ENCODE data around the gene PPM1M.

Gene PPM1M

DNA sequence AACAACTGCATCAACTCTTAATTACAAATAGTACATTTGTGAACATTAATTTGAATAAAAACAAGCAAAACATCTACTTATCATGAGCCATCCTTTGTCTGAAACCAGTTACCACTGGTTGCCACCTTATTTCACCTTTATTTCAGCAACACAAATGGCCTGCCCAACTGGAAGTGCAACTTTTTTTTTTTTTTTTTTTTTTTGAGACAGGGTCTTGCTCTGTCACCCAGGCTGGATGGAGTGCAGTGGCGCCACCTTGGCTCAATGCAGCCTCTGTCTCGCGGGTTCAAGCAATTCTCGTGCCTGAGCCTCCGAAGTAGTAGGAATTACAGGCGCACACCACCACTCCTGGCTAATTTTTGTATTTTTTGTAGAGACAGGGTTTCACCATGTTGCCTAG lies 19.8 kb downstream of the PPM1M start:
- no peak for TF ChIP-seq ZNF8 (CRISPR knock-in tag; IDR thresholded peaks at IDR 0.05)
- TF ChIP-seq GLIS3 (CRISPR knock-in tag; IDR thresholded peaks at IDR 0.05), result no peak
- no peak for TF ChIP-seq OSR1 (CRISPR knock-in tag; IDR thresholded peaks at IDR 0.05)
- TF ChIP-seq, protein P1, sequence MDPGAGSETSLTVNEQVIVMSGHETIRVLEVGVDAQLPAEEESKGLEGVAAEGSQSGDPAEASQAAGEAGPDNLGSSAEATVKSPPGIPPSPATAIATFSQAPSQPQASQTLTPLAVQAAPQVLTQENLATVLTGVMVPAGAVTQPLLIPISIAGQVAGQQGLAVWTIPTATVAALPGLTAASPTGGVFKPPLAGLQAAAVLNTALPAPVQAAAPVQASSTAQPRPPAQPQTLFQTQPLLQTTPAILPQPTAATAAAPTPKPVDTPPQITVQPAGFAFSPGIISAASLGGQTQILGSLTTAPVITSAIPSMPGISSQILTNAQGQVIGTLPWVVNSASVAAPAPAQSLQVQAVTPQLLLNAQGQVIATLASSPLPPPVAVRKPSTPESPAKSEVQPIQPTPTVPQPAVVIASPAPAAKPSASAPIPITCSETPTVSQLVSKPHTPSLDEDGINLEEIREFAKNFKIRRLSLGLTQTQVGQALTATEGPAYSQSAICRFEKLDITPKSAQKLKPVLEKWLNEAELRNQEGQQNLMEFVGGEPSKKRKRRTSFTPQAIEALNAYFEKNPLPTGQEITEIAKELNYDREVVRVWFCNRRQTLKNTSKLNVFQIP (CRISPR knock-in tag; IDR thresholded peaks at IDR 0.05; ENCODE audit: borderline replicate concordance, low read depth), result no peak
- TF ChIP-seq SNAI2 (CRISPR knock-in tag; IDR thresholded peaks at IDR 0.05), result no peak
- no peak for TF ChIP-seq ISL1 (CRISPR knock-in tag; IDR thresholded peaks at IDR 0.05)
- TF ChIP-seq ARNTL (CRISPR knock-in tag; IDR thresholded peaks at IDR 0.05; ENCODE audit: borderline replicate concordance, low read depth), result no peak
- no peak for TF ChIP-seq ESRRG (CRISPR knock-in tag; IDR thresholded peaks at IDR 0.05)
- TF ChIP-seq PPARA (CRISPR knock-in tag; IDR thresholded peaks at IDR 0.05; ENCODE audit: borderline replicate concordance), result no peak
- no peak for TF ChIP-seq TOX (CRISPR knock-in tag; IDR thresholded peaks at IDR 0.05; ENCODE audit: borderline replicate concordance)
- no peak for TF ChIP-seq RARB (CRISPR knock-in tag; IDR thresholded peaks at IDR 0.05)
- TF ChIP-seq, protein P2, sequence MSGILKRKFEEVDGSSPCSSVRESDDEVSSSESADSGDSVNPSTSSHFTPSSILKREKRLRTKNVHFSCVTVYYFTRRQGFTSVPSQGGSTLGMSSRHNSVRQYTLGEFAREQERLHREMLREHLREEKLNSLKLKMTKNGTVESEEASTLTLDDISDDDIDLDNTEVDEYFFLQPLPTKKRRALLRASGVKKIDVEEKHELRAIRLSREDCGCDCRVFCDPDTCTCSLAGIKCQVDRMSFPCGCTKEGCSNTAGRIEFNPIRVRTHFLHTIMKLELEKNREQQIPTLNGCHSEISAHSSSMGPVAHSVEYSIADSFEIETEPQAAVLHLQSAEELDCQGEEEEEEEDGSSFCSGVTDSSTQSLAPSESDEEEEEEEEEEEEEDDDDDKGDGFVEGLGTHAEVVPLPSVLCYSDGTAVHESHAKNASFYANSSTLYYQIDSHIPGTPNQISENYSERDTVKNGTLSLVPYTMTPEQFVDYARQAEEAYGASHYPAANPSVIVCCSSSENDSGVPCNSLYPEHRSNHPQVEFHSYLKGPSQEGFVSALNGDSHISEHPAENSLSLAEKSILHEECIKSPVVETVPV (CRISPR knock-in tag; IDR thresholded peaks at IDR 0.05), result no peak
- no peak for TF ChIP-seq ZFP3 (CRISPR knock-in tag; IDR thresholded peaks at IDR 0.05)
- TF ChIP-seq CSDC2 (CRISPR knock-in tag; IDR thresholded peaks at IDR 0.05), result no peak
- TF ChIP-seq, protein P3, sequence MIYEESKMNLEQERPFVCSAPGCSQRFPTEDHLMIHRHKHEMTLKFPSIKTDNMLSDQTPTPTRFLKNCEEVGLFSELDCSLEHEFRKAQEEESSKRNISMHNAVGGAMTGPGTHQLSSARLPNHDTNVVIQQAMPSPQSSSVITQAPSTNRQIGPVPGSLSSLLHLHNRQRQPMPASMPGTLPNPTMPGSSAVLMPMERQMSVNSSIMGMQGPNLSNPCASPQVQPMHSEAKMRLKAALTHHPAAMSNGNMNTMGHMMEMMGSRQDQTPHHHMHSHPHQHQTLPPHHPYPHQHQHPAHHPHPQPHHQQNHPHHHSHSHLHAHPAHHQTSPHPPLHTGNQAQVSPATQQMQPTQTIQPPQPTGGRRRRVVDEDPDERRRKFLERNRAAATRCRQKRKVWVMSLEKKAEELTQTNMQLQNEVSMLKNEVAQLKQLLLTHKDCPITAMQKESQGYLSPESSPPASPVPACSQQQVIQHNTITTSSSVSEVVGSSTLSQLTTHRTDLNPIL (CRISPR knock-in tag; IDR thresholded peaks at IDR 0.05; ENCODE audit: low read depth), result no peak
- TF ChIP-seq, protein P4, sequence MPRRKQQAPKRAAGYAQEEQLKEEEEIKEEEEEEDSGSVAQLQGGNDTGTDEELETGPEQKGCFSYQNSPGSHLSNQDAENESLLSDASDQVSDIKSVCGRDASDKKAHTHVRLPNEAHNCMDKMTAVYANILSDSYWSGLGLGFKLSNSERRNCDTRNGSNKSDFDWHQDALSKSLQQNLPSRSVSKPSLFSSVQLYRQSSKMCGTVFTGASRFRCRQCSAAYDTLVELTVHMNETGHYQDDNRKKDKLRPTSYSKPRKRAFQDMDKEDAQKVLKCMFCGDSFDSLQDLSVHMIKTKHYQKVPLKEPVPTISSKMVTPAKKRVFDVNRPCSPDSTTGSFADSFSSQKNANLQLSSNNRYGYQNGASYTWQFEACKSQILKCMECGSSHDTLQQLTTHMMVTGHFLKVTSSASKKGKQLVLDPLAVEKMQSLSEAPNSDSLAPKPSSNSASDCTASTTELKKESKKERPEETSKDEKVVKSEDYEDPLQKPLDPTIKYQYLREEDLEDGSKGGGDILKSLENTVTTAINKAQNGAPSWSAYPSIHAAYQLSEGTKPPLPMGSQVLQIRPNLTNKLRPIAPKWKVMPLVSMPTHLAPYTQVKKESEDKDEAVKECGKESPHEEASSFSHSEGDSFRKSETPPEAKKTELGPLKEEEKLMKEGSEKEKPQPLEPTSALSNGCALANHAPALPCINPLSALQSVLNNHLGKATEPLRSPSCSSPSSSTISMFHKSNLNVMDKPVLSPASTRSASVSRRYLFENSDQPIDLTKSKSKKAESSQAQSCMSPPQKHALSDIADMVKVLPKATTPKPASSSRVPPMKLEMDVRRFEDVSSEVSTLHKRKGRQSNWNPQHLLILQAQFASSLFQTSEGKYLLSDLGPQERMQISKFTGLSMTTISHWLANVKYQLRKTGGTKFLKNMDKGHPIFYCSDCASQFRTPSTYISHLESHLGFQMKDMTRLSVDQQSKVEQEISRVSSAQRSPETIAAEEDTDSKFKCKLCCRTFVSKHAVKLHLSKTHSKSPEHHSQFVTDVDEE (CRISPR knock-in tag; IDR thresholded peaks at IDR 0.05), result no peak
- TF ChIP-seq, protein P5, sequence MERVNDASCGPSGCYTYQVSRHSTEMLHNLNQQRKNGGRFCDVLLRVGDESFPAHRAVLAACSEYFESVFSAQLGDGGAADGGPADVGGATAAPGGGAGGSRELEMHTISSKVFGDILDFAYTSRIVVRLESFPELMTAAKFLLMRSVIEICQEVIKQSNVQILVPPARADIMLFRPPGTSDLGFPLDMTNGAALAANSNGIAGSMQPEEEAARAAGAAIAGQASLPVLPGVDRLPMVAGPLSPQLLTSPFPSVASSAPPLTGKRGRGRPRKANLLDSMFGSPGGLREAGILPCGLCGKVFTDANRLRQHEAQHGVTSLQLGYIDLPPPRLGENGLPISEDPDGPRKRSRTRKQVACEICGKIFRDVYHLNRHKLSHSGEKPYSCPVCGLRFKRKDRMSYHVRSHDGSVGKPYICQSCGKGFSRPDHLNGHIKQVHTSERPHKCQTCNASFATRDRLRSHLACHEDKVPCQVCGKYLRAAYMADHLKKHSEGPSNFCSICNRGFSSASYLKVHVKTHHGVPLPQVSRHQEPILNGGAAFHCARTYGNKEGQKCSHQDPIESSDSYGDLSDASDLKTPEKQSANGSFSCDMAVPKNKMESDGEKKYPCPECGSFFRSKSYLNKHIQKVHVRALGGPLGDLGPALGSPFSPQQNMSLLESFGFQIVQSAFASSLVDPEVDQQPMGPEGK (CRISPR knock-in tag; IDR thresholded peaks at IDR 0.05; ENCODE audit: borderline replicate concordance), result no peak
- no peak for TF ChIP-seq TCF4 (CRISPR knock-in tag; IDR thresholded peaks at IDR 0.05; ENCODE audit: borderline replicate concordance)
- TF ChIP-seq ZC3H10 (CRISPR knock-in tag; IDR thresholded peaks at IDR 0.05), result no peak
- no peak for ATAC-seq

DNA sequence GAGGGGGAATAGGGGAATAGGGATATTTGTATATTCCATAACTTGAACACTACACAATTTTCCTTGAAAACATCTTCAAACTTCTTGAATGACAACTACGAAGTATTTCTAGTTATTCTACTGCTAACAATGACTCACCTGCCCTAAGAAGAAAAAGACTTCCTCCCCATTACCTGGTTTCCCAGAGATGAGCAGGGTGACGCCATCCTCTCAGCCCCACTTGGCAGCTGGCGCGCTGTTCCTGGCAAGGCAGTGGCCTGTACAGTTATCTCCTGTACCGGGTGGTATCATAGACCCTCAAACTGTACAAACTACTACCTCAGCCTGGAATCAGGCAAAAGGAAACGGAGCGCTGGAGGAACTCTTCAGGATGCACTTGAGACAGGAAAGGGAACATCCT lies 22.5 kb downstream of the PPM1M start:
- TF ChIP-seq RARB (CRISPR knock-in tag; IDR thresholded peaks at IDR 0.05) (no peak), ZNF565 (CRISPR knock-in tag; conservative IDR thresholded peaks at IDR 0.05; ENCODE audit: low read depth) (no peak), TCF4 (CRISPR knock-in tag; IDR thresholded peaks at IDR 0.05; ENCODE audit: borderline replicate concordance) (no peak), ZNF8 (CRISPR knock-in tag; IDR thresholded peaks at IDR 0.05) (no peak)
- TF ChIP-seq, protein P5 (CRISPR knock-in tag; IDR thresholded peaks at IDR 0.05; ENCODE audit: borderline replicate concordance), result no peak
- no peak for ATAC-seq

Measured in SK-N-SH treated with all-trans-retinoic acid at 6 μM for 48 hours (cell line).